Measurements from ENCODE around the gene ARHGEF28. TPM values are rescaled to one million over a fixed set of nuclear protein-coding genes. Genes with fewer than 3 reads are reported as not detected.

The ARHGEF28 gene
- polyA plus RNA-seq, 3 donors: not detected

- Histone ChIP-seq H3K9me3 (replicated peaks in 1 of 2; ENCODE audit: control insufficient read depth in 1 of 2, insufficient read depth in 1 of 2, low read length in 2 of 2) (no peaks in the 10 kb centered on the region), H3K27ac (ENCODE audit: low read depth in 1 of 2, low read length in 2 of 2) (no peak overlapping the region), H3K27me3 (ENCODE audit: control insufficient read depth in 2 of 2, insufficient read depth in 2 of 2, low read length in 2 of 2) (no peaks in the 10 kb centered on the region), H3K4me2 (replicated peaks; ENCODE audit: extremely low read depth, low read length, poor library complexity, severe bottlenecking) (no peak overlapping the region), H3K36me3 (replicated peaks in 1 of 2; ENCODE audit: control insufficient read depth in 1 of 2, insufficient read depth in 2 of 2, low read length in 2 of 2) (no peaks in the 10 kb centered on the region), H2AFZ (ENCODE audit: insufficient read depth, low read depth, low read length, poor library complexity, severe bottlenecking) (no peak overlapping the region), H3K4me1 (ENCODE audit: control insufficient read depth in 1 of 2, insufficient read depth in 2 of 2, low read length in 2 of 2) (peaks cover 2 to 8% of the 10 kb centered on the region in 2 donors), H3K9ac (ENCODE audit: insufficient read depth, low read length, poor library complexity, severe bottlenecking) (no peak overlapping the region), H3K79me2 (ENCODE audit: insufficient read depth, low read length) (no peaks in the 10 kb centered on the region), H4K20me1 (ENCODE audit: insufficient read depth, low read length) (no peaks in the 10 kb centered on the region), H3K4me3 (replicated peaks in 1 of 3; ENCODE audit: low read depth in 2 of 3, low read length in 3 of 3) (no peak overlapping the region)
- Mint-ChIP-seq H3K36me3 (no peaks in the 10 kb centered on the region), H3K27me3 (ENCODE audit: low read depth in 3 of 3) (no peaks in the 10 kb centered on the region), H3K27ac (no peak overlapping the region), H3K4me3 (no peak overlapping the region), H3K4me1 (peaks cover 10% of the 10 kb centered on the region), H3K9me3 (peaks cover 0 to 2% (median 0%) of the 10 kb centered on the region in 7 donors)
- DNase-seq: no peak
- TF ChIP-seq, protein P1, sequence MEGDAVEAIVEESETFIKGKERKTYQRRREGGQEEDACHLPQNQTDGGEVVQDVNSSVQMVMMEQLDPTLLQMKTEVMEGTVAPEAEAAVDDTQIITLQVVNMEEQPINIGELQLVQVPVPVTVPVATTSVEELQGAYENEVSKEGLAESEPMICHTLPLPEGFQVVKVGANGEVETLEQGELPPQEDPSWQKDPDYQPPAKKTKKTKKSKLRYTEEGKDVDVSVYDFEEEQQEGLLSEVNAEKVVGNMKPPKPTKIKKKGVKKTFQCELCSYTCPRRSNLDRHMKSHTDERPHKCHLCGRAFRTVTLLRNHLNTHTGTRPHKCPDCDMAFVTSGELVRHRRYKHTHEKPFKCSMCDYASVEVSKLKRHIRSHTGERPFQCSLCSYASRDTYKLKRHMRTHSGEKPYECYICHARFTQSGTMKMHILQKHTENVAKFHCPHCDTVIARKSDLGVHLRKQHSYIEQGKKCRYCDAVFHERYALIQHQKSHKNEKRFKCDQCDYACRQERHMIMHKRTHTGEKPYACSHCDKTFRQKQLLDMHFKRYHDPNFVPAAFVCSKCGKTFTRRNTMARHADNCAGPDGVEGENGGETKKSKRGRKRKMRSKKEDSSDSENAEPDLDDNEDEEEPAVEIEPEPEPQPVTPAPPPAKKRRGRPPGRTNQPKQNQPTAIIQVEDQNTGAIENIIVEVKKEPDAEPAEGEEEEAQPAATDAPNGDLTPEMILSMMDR (IDR thresholded peaks at IDR 0.05): no peak
- intact Hi-C loops (cut with micrococcal nuclease): no loop called here
- no CpG with 5 or more reads among the region's 2 CpGs for WGBS (ENCODE audit: insufficient coverage)
These were observed 225.6 kb downstream of the ARHGEF28 start for GRCh38 chr5:73851471-73852181.

DNA sequence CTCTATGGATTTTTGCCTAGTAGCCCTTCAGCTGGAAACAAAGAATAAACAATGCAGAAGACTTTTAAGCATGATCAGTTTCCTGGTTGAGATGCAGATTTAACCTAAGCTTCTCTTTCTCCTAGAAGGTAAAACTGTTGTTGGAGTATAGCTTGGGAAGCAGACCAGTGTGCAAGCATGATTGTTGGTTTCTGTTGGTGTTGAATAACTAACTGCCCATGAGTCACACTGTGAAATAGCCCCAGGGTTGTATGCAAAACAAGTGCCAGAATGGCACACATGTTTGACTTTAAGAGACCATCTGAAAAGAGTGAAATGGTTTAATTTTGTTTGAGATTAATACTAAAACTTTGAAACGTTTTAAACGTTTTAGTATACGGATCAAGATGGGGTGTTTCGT lies 227.1 kb downstream of the ARHGEF28 start:
- Histone ChIP-seq H4K20me1 (ENCODE audit: insufficient read depth, low read length) (no peaks in the 10 kb centered on the region), H3K4me1 (ENCODE audit: control insufficient read depth in 1 of 2, insufficient read depth in 2 of 2, low read length in 2 of 2) (peaks cover 2 to 22% of the 10 kb centered on the region in 2 donors), H3K27me3 (ENCODE audit: control insufficient read depth in 2 of 2, insufficient read depth in 2 of 2, low read length in 2 of 2) (no peaks in the 10 kb centered on the region), H3K4me3 (replicated peaks in 1 of 3; ENCODE audit: low read depth in 2 of 3, low read length in 3 of 3) (no peak overlapping the region), H3K4me2 (replicated peaks; ENCODE audit: extremely low read depth, low read length, poor library complexity, severe bottlenecking) (no peak overlapping the region), H3K79me2 (ENCODE audit: insufficient read depth, low read length) (no peaks in the 10 kb centered on the region), H2AFZ (ENCODE audit: insufficient read depth, low read depth, low read length, poor library complexity, severe bottlenecking) (no peak overlapping the region), H3K27ac (ENCODE audit: low read depth in 1 of 2, low read length in 2 of 2) (no peak overlapping the region), H3K9ac (ENCODE audit: insufficient read depth, low read length, poor library complexity, severe bottlenecking) (no peak overlapping the region), H3K9me3 (replicated peaks in 1 of 2; ENCODE audit: control insufficient read depth in 1 of 2, insufficient read depth in 1 of 2, low read length in 2 of 2) (no peaks in the 10 kb centered on the region), H3K36me3 (replicated peaks in 1 of 2; ENCODE audit: control insufficient read depth in 1 of 2, insufficient read depth in 2 of 2, low read length in 2 of 2) (no peaks in the 10 kb centered on the region)
- TF ChIP-seq, protein P1 (IDR thresholded peaks at IDR 0.05): no peak
- Mint-ChIP-seq H3K4me3 (no peak overlapping the region), H3K27me3 (ENCODE audit: low read depth in 3 of 3) (no peaks in the 10 kb centered on the region), H3K27ac (no peak overlapping the region), H3K36me3 (no peaks in the 10 kb centered on the region), H3K4me1 (peaks cover 19% of the 10 kb centered on the region), H3K9me3 (peaks cover 0 to 2% (median 0%) of the 10 kb centered on the region in 7 donors)
- intact Hi-C loops (cut with micrococcal nuclease): no loop called here
- no CpG with 5 or more reads among the region's 4 CpGs for WGBS (ENCODE audit: insufficient coverage)
- no peak for DNase-seq

All from CD14-positive monocyte (primary cell).